GM23338 (cell line): ENCODE data around the gene ISLR2. TPM values are rescaled to one million over a fixed set of nuclear protein-coding genes. Genes with fewer than 3 reads are reported as not detected.
A peak's percentile ranks its signal among the peaks of the same experiment; 100 is the strongest.
"Not testable (repeated sequence)": the region's sequence is repeated elsewhere in the genome, so short reads cannot be mapped to it uniquely, and the experiment has no call there.

Experiments used
- ATAC-seq: fragments of 200-7000 bp; cut with Tn5 transposase; 3 replicates; pipeline ENCODE4 v1.9.1; 2020
- DNase-seq: peaks from one replicate; pipeline ENCODE4 v3.0.0-alpha.2; 2015; ENCODE audit warnings: low spot score
- H2AFZ ChIP-seq: fragments of 200-600 bp; sonication (generic); 2 replicates; pipeline ENCODE4 v1.8.0; 2016; ENCODE audit warnings: antibody characterized with exemption, mild to moderate bottlenecking, moderate library complexity
- H3F3A ChIP-seq: fragments of 200-600 bp; sonication (generic); replicated peaks from 2 replicates; pipeline ENCODE4 v1.8.0; 2017; ENCODE audit warnings: antibody characterized with exemption, mixed run types, low read depth
- H3K27ac ChIP-seq: fragments of 200-600 bp; sonication (generic); 2 replicates; pipeline ENCODE4 v1.6.1; 2016; ENCODE audit warnings: low read depth
- H3K27me3 ChIP-seq: fragments of 200-600 bp; sonication (generic); 2 replicates; pipeline ENCODE4 v1.8.0; 2016; ENCODE audit warnings: mild to moderate bottlenecking, mixed run types, moderate library complexity; ENCODE audit not compliant: insufficient read depth
- H3K36me3 ChIP-seq: fragments of 200-600 bp; sonication (generic); 2 replicates; pipeline ENCODE4 v1.8.0; 2016; ENCODE audit warnings: mild to moderate bottlenecking; ENCODE audit not compliant: insufficient read depth
- H3K4me1 ChIP-seq: fragments of 200-600 bp; sonication (generic); 2 replicates; pipeline ENCODE4 v1.8.0; 2016; ENCODE audit warnings: mild to moderate bottlenecking, moderate library complexity; ENCODE audit not compliant: insufficient read depth
- H3K4me2 ChIP-seq: fragments of 200-600 bp; sonication (generic); 2 replicates; pipeline ENCODE4 v1.7.1; 2017; ENCODE audit warnings: mixed run types
- H3K4me3 ChIP-seq: fragments of 200-600 bp; sonication (generic); 2 replicates; pipeline ENCODE4 v1.6.1; 2016; ENCODE audit warnings: mixed run types
- H3K79me2 ChIP-seq: fragments of 200-600 bp; sonication (generic); replicated peaks from 2 replicates; pipeline ENCODE4 v1.8.0; 2017; ENCODE audit warnings: mild to moderate bottlenecking; ENCODE audit not compliant: insufficient read depth
- H3K9me2 ChIP-seq: fragments of 200-600 bp; sonication (generic); 2 replicates; pipeline ENCODE4 v1.8.0; 2017; ENCODE audit not compliant: insufficient read depth
- H4K20me1 ChIP-seq: fragments of 200-600 bp; sonication (generic); replicated peaks from 2 replicates; pipeline ENCODE4 v1.8.0; 2017; ENCODE audit warnings: mild to moderate bottlenecking; ENCODE audit not compliant: insufficient read depth
- H3K27ac Mint-ChIP-seq: 2 replicates; pipeline ENCODE4 v1.8.0; 2020; ENCODE audit warnings: inconsistent platforms, mild to moderate bottlenecking, moderate library complexity, mixed read lengths
- H3K27me3 Mint-ChIP-seq: 3 replicates; pipeline ENCODE4 v1.8.0; 2022; ENCODE audit warnings: low read depth, mild to moderate bottlenecking, moderate library complexity, mixed read lengths, inconsistent platforms; ENCODE audit not compliant: insufficient read depth, poor library complexity
- H3K36me3 Mint-ChIP-seq: 3 replicates; pipeline ENCODE4 v1.8.0; 2021; ENCODE audit warnings: low read depth, mild to moderate bottlenecking, inconsistent platforms, moderate library complexity, mixed read lengths
- H3K4me1 Mint-ChIP-seq: 3 replicates; pipeline ENCODE4 v1.8.0; 2020; ENCODE audit warnings: mild to moderate bottlenecking, inconsistent platforms, mixed read lengths
- H3K4me3 Mint-ChIP-seq: 3 replicates; pipeline ENCODE4 v1.8.0; 2021; ENCODE audit warnings: moderate library complexity, mild to moderate bottlenecking, inconsistent platforms, mixed read lengths
- H3K9me3 Mint-ChIP-seq: 3 replicates; pipeline ENCODE4 v1.8.0; 2020; ENCODE audit warnings: moderate library complexity, mild to moderate bottlenecking, inconsistent platforms, mixed read lengths
- STAT1 ChIP-seq: IDR thresholded peaks from one replicate; pipeline ENCODE4 v1.6.1; 2016; ENCODE audit warnings: antibody characterized with exemption; ENCODE audit not compliant: unreplicated experiment
- polyA plus RNA-seq: library from polyadenylated mRNA; unstranded; fragments of >200 nt; fragmentation: Nextera tagmentation; extraction: Ambion mirVana; gene quantifications from 2 replicates; pipeline ENCODE4 v1.2.1, GENCODE V29; 2016
- total RNA-seq: library from RNA; depleted of rRNA; stranded (reverse); fragments of >200 nt; shearing (Covaris generic); gene quantifications from 2 replicates; pipeline ENCODE4 v1.2.3, GENCODE V29; 2014

ISLR2 gene
- total and polyA plus RNA-seq, 2 experiments from 2014 or later: 0.13 to 0.21 TPM

DNA sequence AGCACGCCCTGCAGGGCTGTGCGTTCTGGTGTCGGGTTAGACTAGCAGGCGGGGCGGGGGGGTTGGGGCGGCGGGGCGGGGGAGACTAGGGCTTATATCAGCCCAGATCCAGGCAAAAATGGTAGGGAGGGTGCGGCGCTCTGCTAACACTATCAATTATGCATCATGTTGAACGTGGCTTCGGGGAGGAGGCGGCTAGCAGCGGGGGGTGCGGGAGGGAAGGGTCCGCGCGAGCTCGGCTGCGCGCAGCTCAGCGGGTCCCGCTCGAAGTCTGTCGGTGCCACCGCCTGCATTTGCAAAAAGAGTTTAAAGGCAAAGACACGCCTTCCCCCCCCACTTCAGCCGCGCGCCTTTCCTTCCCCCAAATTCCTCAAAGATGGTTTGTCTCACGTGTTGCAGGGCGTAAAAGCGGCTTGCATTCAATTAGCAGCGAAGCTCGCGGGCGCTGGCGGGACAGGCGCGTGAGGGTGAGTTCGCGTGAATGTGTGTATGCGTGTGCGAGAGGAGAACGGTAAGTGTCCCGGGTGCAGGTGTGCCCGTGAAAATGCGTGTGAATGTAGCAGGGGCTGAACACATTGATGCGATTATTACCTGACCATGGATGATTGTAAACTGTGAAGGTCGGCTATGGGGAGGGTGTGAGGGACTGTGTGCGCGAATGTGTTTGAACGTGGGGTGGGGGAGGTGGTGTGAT is at the start of gene ISLR2 (continued):
- no peak for TF ChIP-seq STAT1

DNA sequence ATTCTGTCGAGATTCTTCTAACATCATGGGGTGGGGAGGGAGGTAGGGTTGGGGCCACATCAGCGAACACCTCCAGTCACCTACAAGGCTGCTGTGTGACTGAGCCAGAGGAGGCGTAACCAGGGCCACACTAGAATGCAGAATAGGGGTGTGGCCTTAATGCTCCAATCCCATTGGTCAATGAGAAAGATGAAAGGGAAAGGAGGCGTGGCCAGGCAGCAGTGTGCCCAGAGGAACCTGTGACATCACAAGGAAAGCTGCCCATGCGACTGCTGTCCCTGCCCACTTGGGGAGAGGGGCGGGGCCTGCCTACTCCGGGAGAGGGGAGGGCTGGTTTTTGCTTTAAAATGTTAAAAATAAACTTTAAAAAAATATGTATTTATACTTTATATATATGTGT is 47.9 kb upstream of the ISLR2 start, which contains the start of gene GOLGA6A:
Gene GOLGA6A, minus strand, starts transcription at position 101 of the 400 bp plus-strand sequence. Its CDS starts 41 bp downstream, at position 60.
- H3K9me2 ChIP-seq, H3K9me3 Mint-ChIP-seq, H3K4me2 ChIP-seq, H3K36me3 Mint-ChIP-seq, ATAC-seq, H3F3A ChIP-seq, H2AFZ ChIP-seq, H3K27me3 Mint-ChIP-seq, H4K20me1 ChIP-seq, H3K27me3 ChIP-seq, H3K4me3 Mint-ChIP-seq, DNase-seq, H3K27ac Mint-ChIP-seq, H3K4me3 ChIP-seq, H3K4me1 Mint-ChIP-seq, H3K4me1 ChIP-seq, H3K27ac ChIP-seq, H3K36me3 ChIP-seq, H3K79me2 ChIP-seq: not testable (repeated sequence)

DNA sequence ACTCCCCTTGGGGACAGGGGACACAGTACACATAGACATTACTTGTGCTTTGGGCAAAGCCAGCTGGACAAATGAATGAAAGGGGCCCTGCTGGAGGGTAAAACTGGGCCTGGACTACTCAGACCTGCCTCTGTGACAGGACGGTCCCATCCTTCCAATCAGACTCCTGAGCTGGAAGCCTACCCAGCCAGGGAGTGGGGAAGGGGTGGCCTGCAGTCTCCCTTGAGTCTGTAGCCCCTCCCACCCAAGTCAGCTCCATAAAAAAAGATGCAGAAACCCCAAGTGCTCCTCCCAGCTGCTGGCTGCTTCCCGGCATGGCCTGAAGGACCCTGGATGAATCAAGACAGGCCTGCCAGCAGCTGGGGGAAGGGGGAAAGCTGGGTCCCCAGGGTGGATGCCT is 35.8 kb upstream of the ISLR2 start:
- H3K4me3 Mint-ChIP-seq, H3K4me2 ChIP-seq, H3K4me3 ChIP-seq, H3K36me3 ChIP-seq, H3K9me2 ChIP-seq, H3K4me1 ChIP-seq, H4K20me1 ChIP-seq, H3K27ac ChIP-seq, H3F3A ChIP-seq, H3K27me3 Mint-ChIP-seq, H2AFZ ChIP-seq, H3K9me3 Mint-ChIP-seq, H3K27me3 ChIP-seq, H3K36me3 Mint-ChIP-seq, H3K27ac Mint-ChIP-seq, H3K79me2 ChIP-seq, DNase-seq, H3K4me1 Mint-ChIP-seq: not testable (repeated sequence)
- ATAC-seq: peak; percentile 89

DNA sequence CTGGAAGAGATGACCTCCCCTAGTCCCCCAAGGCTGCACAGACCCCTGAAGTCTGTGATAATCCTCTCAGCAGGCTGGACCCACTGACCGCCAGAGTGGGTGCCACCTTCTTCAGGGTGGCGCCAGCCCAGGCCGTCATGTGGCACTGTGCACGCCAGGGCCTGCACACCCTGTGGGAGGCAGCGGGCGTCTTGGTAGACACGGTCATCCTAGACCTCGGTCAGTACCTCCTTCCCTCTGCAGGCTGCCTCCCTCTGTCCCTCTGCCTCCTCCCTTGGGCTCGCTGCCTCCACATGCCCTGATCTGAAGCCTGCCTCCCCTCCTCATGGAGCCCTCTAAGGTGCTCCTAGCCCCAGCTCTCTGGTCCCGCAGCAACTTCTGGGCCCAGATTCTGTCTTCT is 34.8 kb upstream of the ISLR2 start:
- H3K27ac ChIP-seq, H3K9me2 ChIP-seq, ATAC-seq, H3F3A ChIP-seq, H3K4me1 ChIP-seq, H3K36me3 ChIP-seq, DNase-seq, H3K36me3 Mint-ChIP-seq, H3K27me3 Mint-ChIP-seq, H3K9me3 Mint-ChIP-seq, H3K4me3 ChIP-seq, H3K79me2 ChIP-seq, H3K4me1 Mint-ChIP-seq, H3K4me3 Mint-ChIP-seq, H3K4me2 ChIP-seq, H3K27me3 ChIP-seq, H4K20me1 ChIP-seq, H3K27ac Mint-ChIP-seq, H2AFZ ChIP-seq: not testable (repeated sequence)

DNA sequence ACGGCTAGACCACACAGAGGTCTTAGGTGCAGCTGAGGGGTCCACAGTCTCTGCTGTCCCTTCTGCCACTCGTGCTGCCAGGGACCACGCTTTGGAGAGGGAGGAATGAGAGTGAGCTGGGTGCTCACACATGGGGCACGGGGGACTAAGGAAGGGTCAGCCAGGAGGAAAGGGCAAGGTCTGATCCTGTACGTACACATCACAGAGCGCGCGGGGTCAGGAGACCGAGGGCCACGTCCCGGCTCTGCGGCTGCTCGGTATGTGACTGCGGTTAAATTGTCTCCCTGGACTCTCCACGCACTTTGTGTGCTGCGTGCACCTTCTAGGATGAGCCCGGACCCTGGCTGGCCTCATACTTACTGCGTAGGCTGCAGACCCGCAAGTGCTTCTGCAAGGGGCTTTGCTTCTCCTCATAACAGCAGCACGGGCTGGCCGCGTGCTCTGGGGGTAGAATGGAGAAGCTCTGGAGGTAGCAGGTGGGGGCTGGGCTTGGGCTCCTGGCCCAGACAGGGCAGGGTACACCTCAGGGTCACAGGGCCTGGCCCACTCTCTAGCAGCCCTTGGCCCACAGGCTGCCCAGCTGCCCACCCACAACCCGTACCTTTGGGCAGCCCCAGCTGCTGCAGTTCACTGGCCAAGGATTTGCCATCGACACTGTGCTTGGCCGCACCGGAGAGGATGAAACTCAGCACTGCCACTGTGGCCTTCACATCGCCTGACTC is 33.5 kb upstream of the ISLR2 start:
- not testable (repeated sequence) for H3K79me2 ChIP-seq, H3K27ac ChIP-seq, H3K4me3 ChIP-seq, H3K4me1 Mint-ChIP-seq, H3K4me3 Mint-ChIP-seq, DNase-seq, H4K20me1 ChIP-seq, H3K9me2 ChIP-seq, H3K4me2 ChIP-seq, H3F3A ChIP-seq, H3K9me3 Mint-ChIP-seq, H2AFZ ChIP-seq, H3K4me1 ChIP-seq, H3K27me3 Mint-ChIP-seq, H3K36me3 Mint-ChIP-seq, H3K27ac Mint-ChIP-seq, H3K36me3 ChIP-seq, H3K27me3 ChIP-seq, ATAC-seq
